ENCODE results near the gene ADRA2B.
A peak's percentile ranks its signal among the peaks of the same experiment; 100 is the strongest.
"Not testable (repeated sequence)": the region's sequence is repeated elsewhere in the genome, so short reads cannot be mapped to it uniquely, and the experiment has no call there.

The ADRA2B gene

DNA sequence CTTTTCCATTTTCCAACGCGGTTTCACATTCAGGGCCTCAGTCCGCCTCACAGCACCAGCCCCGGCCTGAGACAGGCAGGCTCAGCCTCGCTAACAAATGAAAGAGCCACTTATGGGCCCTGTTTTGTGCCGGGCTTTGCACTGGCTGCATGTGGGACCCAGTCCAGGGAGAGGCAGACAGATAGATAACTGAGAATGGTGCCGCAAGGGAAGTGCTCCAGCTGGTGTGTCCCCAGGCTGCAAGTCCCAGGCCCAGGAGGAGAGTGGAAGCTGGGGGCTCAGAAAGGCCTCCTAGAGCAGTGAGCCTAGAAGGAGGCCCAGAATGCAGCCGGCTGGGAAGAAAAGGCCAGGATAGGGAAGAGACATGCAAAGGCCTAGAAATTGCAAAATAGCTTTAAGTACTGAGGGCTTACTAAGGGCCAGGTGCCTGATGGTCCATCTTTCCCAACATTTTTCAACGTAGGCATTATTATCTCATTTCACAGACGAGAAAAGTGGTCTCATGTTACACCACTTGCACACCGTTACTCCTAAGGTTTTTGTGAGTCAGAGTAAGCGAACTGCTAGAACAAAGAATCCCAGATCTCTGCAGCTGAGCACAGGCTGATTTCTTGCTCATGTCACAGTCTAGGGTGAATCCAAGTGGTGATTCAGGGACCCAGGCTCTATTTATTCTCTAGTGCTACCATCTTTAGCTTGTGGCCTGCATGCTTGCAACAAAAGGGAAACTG lies 26.0 kb downstream of the ADRA2B start:
- Histone ChIP-seq H3K4me2 (no peak overlapping the region), H3K36me3 (no peaks in the 10 kb centered on the region), H3K27ac (no peak overlapping the region), H3K4me1 (peaks cover 25% of the 10 kb centered on the region), H4K20me1 (no peaks in the 10 kb centered on the region), H3K4me3 (no peak overlapping the region), H3K9ac (no peak overlapping the region), H3K27me3 (no peaks in the 10 kb centered on the region), H3K9me3 (no peaks in the 10 kb centered on the region)
- no peak for TF ChIP-seq Cebpa-rat (IDR thresholded peaks at IDR 0.05)

DNA sequence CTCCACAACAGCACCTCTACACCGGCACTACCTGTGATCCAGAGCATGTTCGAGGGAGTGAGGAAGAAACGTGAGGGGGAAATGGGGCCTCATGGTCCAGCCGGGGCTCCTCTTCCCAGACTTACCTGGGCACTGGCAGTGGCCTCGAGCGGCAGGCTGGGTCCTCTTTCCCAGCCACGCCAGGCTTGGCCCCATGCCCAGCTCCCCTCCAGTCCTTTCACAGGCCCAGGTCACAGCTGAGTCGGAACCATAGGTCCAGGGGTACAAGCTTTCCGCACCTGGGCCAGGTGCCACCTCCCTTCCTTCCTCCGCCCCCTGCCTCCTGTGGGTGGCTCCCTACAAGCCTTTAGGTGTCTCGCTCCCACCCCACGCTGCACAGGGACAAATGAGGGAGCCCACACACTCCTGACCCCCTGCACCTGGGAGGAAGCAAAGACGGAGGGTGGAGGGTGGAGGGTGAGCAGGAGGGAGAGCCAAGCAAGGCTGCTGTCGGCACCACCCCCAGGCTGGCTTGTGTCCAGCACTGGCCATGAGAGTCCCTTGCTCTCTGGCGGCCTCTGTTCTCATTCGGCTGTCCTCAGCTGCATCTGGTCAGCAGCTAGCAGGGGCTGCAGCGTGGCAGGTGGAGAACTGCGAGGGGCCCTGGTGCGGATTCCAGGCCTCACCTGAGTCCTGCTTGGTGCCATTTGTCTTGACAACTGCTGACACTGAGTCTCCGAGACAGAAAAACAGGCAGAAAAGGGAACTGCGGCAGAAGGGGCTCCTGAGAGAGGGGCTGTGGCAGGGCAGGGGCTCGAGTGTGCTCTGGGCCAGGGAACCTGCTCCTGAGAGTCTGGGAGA lies 26.8 kb downstream of the ADRA2B start:
- Histone ChIP-seq H3K36me3 (no peaks in the 10 kb centered on the region), H3K9me3 (no peaks in the 10 kb centered on the region), H3K4me3 (no peak overlapping the region), H3K9ac (no peak overlapping the region), H4K20me1 (no peaks in the 10 kb centered on the region), H3K4me1 (peaks cover 33% of the 10 kb centered on the region), H3K27me3 (no peaks in the 10 kb centered on the region), H3K27ac (no peak overlapping the region), H3K4me2 (no peak overlapping the region)
- TF ChIP-seq Cebpa-rat (IDR thresholded peaks at IDR 0.05): no peak

DNA sequence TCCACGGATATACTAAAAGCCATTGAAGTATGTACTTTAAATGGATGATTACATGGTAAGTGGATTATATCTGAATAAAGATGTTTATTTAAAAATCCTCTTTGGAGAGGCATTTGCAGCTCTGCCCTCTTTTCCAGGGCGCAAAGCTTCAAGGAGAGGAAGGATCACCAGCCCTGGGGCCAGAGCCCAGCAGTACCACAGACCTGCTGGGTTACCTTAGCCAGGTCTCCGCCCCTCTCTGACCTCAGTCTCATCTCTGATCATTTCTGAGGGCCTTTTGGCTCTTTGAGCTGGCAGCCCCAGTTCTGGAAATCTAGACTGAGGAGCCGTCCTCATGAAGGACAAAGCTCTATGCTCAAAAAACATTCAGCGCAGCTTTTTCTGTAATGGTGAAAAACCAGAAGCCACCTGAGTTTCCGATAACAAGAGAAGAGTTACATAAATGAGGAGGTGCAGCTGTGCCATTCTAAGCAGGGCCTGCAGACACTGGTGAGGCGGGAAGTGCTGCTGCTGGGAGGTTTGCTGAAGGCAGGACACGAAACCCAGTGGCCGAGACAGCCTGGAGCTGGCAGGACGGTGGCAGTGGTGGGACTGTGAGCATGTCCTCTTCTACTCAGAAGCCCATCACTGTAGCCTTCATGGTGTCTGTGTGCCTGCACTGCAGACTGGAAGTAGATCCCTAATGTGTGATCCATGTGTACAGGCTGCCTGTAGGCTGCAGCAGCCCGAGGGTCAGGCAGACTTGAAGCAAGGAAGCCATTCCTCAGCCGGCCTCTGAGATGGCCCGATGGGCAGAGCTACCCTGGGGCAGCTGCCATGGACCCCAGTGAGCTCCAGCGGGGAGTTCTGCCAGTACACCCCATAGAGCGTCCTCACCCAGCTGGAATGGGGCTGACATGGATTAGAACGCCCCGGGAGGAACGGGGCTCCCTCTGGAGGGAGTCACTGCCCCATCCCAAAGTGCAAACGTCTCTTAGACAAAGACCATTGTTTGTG lies 27.7 kb downstream of the ADRA2B start:
- no peaks in the 10 kb centered on the region for H3K9me3 ChIP-seq
- no peak for TF ChIP-seq Cebpa-rat (IDR thresholded peaks at IDR 0.05)
- H3K27me3 ChIP-seq: no peaks in the 10 kb centered on the region
- peaks cover 42% of the 10 kb centered on the region for H3K4me1 ChIP-seq
- no peak overlapping the region for H3K4me3 ChIP-seq
- H3K36me3 ChIP-seq: no peaks in the 10 kb centered on the region
- H4K20me1 ChIP-seq: no peaks in the 10 kb centered on the region
- no peak overlapping the region; the same call in 1 of the 2 replicates for H3K27ac ChIP-seq
- no peak overlapping the region for H3K4me2 ChIP-seq
- no peak overlapping the region for H3K9ac ChIP-seq

DNA sequence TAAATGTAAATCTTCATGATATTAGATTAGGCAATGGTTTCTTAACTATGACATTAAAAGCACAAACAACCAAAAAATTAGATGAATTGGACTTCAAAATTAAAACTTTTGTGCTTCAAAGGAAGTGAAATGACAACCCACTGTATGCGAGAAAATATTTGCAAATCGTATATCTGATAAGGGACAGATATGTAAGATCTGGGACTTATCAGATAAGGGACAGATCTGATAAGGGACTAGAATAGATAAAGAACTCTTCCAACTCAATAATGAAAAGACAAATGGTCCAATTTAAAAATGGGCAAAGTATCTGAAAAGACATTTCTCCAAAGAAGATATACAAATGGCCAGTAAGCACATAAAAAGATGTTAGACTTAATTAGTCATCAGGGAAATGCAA lies 29.2 kb downstream of the ADRA2B start:
- Histone ChIP-seq H4K20me1 (no peaks in the 10 kb centered on the region), H3K27ac (no peak overlapping the region), H3K27me3 (no peaks in the 10 kb centered on the region), H3K36me3 (no peaks in the 10 kb centered on the region), H3K4me3 (no peak overlapping the region), H3K9me3 (no peaks in the 10 kb centered on the region), H3K4me1 (peaks cover 49% of the 10 kb centered on the region), H3K4me2 (no peak overlapping the region), H3K9ac (no peak overlapping the region)
- no peak for TF ChIP-seq Cebpa-rat (IDR thresholded peaks at IDR 0.05)

DNA sequence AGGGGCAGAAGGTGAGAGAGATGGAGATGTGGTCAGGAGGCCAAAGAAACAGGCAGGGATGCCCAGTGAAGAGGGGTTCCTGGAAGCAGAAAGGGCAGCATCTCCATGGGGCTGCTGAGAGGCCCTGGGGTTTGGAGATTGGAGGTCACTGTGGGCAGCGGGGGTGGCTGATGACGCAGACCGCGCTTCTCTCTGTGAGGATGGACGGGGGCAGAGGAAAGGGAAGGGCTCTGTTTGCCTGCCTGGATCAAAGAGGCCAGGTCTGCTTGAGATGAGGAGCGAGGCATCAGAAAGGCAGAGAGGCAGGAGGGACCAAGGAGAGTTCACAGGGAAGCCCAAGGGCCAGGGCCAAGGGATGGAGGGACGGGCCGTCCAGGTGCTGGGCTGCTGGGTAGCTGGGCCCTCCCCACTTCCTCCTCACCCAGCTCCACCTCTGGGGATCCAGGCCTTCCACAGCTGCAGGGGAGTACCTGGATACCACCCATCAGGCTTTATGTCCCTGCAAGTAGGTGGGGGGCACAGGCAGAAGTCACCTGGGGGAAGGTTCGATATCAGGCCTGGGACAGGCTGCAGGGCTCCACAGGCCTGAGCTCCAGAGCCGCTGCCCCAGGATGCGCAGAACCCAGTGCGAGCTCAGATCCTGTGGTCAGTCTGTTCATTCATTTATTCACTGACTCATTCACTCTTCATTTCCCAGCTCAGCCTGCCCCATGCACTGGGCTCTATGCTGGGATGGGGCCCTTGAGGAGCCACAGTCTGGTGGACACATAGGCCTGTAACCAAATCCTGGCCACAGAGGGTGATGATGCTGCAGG lies 30.6 kb downstream of the ADRA2B start:
- H3K4me3 ChIP-seq: 0 out of 2 replicates have a peak overlapping the region, but pooled peaks have one; percentile 29

DNA sequence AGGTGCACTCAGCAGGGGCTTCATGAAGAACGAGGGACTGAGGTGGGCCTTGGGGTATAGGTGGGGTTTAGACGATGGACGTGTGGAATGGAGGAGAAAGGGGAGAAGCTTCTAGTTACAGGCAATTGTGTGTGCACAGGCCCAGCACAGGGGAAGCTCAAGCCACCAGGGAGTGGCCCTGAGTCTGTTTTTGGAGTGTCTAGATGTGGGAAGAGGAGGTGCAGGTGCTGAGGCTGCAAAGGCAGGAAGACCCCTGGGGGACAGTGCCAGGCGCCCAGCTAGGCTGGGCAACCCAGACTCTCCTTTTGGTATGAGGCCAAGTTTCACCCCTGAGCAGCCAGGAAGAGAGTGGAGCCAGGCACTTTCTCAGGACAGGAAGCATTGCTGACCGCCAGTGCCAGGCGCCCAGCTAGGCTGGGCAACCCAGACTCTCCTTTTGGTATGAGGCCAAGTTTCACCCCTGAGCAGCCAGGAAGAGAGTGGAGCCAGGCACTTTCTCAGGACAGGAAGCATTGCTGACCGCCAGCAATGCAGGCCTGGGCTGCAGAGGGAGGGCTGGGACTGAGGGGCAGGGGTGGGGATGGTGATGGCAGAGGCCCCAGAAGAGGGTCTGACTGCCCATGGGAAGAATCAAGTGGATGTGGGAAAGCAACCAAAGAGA lies 31.4 kb downstream of the ADRA2B start:
- peak overlapping the region; percentile 83 for H3K4me2 ChIP-seq
- H3K4me3 ChIP-seq: peak overlapping the region; percentile 29; the same call in 1 of the 2 replicates
- peaks cover 37% of the 10 kb centered on the region for H3K4me1 ChIP-seq
- peak overlapping the region; percentile 54 for H3K9ac ChIP-seq
- not testable (repeated sequence) for H3K36me3 ChIP-seq, H4K20me1 ChIP-seq, H3K9me3 ChIP-seq, H3K27me3 ChIP-seq
- peak overlapping the region; percentile 65 for H3K27ac ChIP-seq

More for the DNA sequence above, 30.6 kb downstream of the ADRA2B start:
- no peaks in the 10 kb centered on the region for H3K36me3 ChIP-seq
- no peaks in the 10 kb centered on the region for H3K9me3 ChIP-seq
- TF ChIP-seq Cebpa-rat (IDR thresholded peaks at IDR 0.05): no peak
- H3K9ac ChIP-seq: 0 out of 2 replicates have a peak overlapping the region, but pooled peaks have one; percentile 28
- peaks cover 37% of the 10 kb centered on the region for H3K4me1 ChIP-seq
- H3K27ac ChIP-seq: peak overlapping the region; percentile 65
- peak overlapping the region; percentile 83 for H3K4me2 ChIP-seq
- no peaks in the 10 kb centered on the region for H3K27me3 ChIP-seq
- H4K20me1 ChIP-seq: no peaks in the 10 kb centered on the region

DNA sequence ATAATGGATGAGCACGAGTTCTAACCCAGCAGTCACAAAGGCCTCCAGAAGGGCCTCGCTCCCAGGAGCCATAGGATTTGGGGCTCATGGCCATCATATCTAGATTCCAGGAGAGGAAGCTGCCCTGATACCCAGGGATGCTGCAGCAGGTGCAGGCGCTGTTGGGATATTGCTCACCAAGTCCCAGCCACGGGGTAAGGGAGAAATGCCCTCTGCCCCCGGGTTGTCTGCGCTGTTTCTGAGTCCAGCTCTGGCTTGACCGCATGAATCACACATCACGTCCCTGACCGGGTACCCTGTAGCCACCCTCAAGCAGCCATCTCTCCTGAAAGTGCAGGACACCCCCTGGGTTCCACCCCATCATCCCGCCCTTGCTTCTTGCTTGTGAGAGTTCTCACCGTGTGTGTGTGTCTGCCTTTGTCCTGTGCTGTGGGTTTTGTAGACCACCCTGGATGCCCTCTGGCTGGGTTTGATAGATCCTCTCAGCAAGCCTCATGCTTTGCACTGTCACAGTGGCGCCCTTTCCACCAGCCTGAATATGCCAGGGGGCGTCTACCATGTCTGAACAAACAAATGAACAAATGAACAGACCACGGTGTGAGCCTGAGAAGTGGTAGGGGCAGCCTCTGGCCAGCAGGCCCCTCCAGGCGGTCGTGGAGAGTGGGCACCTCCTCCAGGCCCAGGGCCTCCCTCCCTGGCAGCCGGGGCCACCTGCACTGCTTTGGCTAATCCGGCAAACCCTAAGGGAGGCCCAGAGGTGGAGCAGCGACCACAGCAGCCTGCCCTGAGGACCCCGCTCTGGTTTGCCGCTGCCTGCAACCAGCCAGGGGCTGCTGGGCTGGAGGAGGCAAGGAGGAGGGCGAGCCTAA lies 32.1 kb downstream of the ADRA2B start:
- Histone ChIP-seq H3K4me1 (peaks cover 37% of the 10 kb centered on the region), H3K9ac (peak overlapping the region; percentile 54), H4K20me1 (no peaks in the 10 kb centered on the region), H3K4me3 (peak overlapping the region; percentile 29; the same call in 1 of the 2 replicates), H3K27me3 (no peaks in the 10 kb centered on the region), H3K9me3 (no peaks in the 10 kb centered on the region), H3K4me2 (peak overlapping the region; percentile 83), H3K27ac (peak overlapping the region; percentile 65), H3K36me3 (no peaks in the 10 kb centered on the region)
- TF ChIP-seq Cebpa-rat (IDR thresholded peaks at IDR 0.05): no peak

Measured in BLaER1 (cell line).